VCaP (cell line): Measurements from ENCODE around the gene RCN1.
"Not testable (repeated sequence)": the region's sequence is repeated elsewhere in the genome, so short reads cannot be mapped to it uniquely, and the experiment has no call there.

ENCODE experiments used
- H3K27ac ChIP-seq: fragments of 450-650 bp; 2 replicates; pipeline ENCODE4 v1.5.1; 2017
- TF ChIP-seq, protein P1 (sequence below): fragments of 450-650 bp; conservative IDR thresholded peaks from 2 replicates; pipeline ENCODE4 v1.5.1; 2017; ENCODE audit warnings: mild to moderate bottlenecking, moderate library complexity

Gene RCN1

GRCh38 chr11:32055861-32056260 is 35.0 kb upstream of the RCN1 start:
- TF ChIP-seq, protein P1, sequence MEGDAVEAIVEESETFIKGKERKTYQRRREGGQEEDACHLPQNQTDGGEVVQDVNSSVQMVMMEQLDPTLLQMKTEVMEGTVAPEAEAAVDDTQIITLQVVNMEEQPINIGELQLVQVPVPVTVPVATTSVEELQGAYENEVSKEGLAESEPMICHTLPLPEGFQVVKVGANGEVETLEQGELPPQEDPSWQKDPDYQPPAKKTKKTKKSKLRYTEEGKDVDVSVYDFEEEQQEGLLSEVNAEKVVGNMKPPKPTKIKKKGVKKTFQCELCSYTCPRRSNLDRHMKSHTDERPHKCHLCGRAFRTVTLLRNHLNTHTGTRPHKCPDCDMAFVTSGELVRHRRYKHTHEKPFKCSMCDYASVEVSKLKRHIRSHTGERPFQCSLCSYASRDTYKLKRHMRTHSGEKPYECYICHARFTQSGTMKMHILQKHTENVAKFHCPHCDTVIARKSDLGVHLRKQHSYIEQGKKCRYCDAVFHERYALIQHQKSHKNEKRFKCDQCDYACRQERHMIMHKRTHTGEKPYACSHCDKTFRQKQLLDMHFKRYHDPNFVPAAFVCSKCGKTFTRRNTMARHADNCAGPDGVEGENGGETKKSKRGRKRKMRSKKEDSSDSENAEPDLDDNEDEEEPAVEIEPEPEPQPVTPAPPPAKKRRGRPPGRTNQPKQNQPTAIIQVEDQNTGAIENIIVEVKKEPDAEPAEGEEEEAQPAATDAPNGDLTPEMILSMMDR = no peak
- no peak overlapping the region for H3K27ac ChIP-seq

- H3K27ac ChIP-seq = no peak overlapping the region
- TF ChIP-seq, protein P1 = no peak
These were observed 34.4 kb upstream of the RCN1 start for GRCh38 chr11:32056438-32056837.

- H3K27ac ChIP-seq = no peak overlapping the region
- TF ChIP-seq, protein P1 = no peak
These were observed 31.0 kb upstream of the RCN1 start for GRCh38 chr11:32059686-32060462.

DNA sequence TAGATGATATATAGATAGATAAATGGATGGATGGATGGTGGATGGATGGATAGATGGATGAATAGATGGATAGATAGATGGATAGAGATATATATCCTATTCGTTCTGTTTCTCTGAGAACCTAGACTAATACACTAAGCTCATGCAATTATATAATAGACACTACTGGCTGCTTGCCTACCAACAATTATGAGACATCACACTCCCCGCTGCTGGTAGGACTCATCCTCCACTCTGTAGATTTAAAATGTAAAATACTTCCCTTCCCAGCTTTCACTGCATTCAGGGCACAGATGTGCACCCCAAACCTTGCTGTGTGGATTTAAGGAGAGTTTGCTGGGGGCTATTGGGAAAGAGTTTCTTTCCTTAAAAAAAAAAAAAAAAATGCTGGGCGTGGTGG is 28.3 kb upstream of the RCN1 start:
- TF ChIP-seq, protein P1 = no peak
- no peak overlapping the region for H3K27ac ChIP-seq

DNA sequence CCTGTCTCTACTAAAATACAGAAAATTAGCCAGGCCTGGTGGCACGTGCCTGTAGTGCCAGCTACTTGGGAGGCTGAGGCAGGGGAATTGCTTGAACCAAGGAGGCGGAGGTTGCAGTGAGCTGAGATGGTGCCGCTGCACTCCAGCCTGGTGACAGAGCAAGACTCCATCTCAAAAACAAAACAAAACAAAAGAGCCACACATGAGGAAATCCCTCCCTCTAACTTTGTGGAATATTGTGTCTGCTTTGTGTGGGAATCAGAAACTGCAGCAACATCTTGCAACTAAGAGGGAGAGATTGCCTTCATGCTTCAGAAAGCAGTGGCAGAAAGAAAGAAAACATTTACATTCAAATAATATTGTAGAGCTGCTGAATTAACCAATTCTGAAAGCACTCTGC is 27.8 kb upstream of the RCN1 start:
- H3K27ac ChIP-seq = not testable (repeated sequence)

DNA sequence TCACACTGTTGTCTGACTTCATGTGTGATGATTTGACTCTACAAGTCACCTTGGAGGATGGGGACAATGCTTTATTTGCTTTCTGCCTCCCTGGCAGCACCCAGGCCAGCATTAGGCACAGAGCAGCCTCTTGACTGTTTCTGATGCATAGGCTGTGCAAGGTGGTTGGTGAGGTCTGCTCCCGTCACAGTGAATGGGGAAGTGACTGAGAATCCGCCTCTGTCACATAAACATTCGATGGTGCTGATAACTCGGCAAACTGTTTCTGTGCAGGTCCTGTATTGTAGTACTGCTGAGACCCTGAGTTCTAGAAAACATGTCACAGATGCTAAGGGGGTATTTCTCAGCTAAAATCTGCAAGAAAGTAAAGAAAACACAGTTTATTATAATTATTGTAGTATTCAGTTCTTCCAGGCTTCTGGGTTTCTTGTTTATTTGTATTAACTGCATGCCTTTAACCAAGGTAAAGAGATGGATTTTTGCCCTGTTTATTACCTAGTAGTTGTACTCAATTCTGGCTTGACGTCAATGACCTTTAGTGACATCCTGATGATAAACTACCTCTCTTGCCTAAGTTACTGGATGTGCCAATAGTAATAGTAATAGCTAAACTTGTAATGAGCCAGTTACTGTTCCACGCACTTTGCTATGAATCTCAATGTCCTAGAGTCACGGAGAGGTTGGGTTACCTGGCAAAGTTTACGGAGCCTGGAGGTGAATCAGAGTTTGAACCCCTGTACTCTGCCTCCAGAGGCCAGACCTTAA is 24.8 kb upstream of the RCN1 start:
- no peak overlapping the region for H3K27ac ChIP-seq
- TF ChIP-seq, protein P1 = no peak

GRCh38 chr11:32068134-32068870 is 22.6 kb upstream of the RCN1 start:
- H3K27ac ChIP-seq = no peak overlapping the region
- TF ChIP-seq, protein P1 = no peak
